ENCODE results near the gene ADGRD1.

Gene ADGRD1

DNA sequence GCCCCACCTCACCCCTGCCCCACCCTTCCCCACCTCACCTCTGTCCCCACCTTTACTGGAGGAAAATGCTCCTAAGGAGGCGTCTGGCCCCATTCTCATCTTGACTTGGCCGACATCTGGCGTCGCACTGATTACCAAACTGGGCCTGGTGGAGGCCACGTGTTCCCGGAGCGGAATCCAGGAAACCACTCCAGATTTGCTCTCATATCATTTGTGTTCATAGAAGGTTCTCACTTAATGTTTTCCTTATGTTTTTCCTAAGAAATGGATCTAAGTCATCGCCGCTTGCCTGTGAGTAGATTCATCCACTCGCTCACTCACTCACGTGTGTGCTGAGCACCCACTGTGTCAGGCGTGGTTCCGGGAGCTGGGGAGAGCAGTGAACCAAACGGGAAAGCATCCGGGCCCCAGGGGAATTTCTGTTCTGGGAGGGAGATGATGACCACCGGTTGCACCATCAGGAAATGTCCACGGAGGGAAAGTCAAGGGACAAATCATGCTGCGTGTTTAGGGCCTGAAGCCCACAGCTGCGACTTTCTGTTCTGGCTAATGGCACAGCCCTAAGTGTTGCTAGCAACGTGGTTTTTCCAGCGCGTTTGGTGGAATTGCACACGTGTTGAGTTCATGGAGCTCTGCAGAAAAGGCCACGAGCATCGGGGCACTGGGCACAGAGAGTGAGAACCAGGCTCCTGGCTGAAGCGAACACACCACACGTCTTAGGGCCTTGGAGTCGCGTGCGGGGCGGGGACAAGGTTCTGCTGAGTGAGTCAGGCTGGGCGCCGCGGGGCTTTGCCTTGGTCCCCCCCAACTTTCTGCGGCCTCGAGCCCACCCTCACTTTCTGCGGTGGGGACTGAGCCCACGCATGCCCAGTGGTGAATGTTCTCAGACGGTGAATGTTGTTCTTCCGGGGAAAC is 57.7 kb downstream of the ADGRD1 start:
- Histone ChIP-seq H3K4me1 (ENCODE audit: control insufficient read depth, low read depth, low read length) (no peaks in the 10 kb centered on the region), H3K9ac (ENCODE audit: low read length) (no peak overlapping the region), H3K9me3 (ENCODE audit: control insufficient read depth, low read depth, low read length) (no peaks in the 10 kb centered on the region), H3K27me3 (ENCODE audit: control insufficient read depth, insufficient read depth, low read length) (peaks cover 3% of the 10 kb centered on the region), H3K27ac (ENCODE audit: low read length) (no peak overlapping the region), H3K4me3 (ENCODE audit: low read length) (no peak overlapping the region), H3K36me3 (ENCODE audit: control insufficient read depth, low read depth, low read length) (no peaks in the 10 kb centered on the region)

- Histone ChIP-seq H3K9ac (ENCODE audit: low read length) (no peak overlapping the region), H3K27me3 (ENCODE audit: control insufficient read depth, insufficient read depth, low read length) (no peaks in the 10 kb centered on the region), H3K4me1 (ENCODE audit: control insufficient read depth, low read depth, low read length) (no peaks in the 10 kb centered on the region), H3K27ac (ENCODE audit: low read length) (no peak overlapping the region), H3K4me3 (ENCODE audit: low read length) (no peak overlapping the region), H3K9me3 (ENCODE audit: control insufficient read depth, low read depth, low read length) (no peaks in the 10 kb centered on the region), H3K36me3 (ENCODE audit: control insufficient read depth, low read depth, low read length) (no peaks in the 10 kb centered on the region)
Observed at GRCh38 chr12:131012279-131013069, 58.8 kb downstream of the ADGRD1 start.

GRCh38 chr12:131013118-131013517 is 59.4 kb downstream of the ADGRD1 start:
- H3K9me3 ChIP-seq (ENCODE audit: control insufficient read depth, low read depth, low read length), result no peaks in the 10 kb centered on the region
- no peaks in the 10 kb centered on the region for H3K4me1 ChIP-seq (ENCODE audit: control insufficient read depth, low read depth, low read length)
- H3K9ac ChIP-seq (ENCODE audit: low read length), result no peak overlapping the region
- H3K4me3 ChIP-seq (ENCODE audit: low read length), result no peak overlapping the region
- H3K36me3 ChIP-seq (ENCODE audit: control insufficient read depth, low read depth, low read length), result no peaks in the 10 kb centered on the region
- H3K27ac ChIP-seq (ENCODE audit: low read length), result no peak overlapping the region
- H3K27me3 ChIP-seq (ENCODE audit: control insufficient read depth, insufficient read depth, low read length), result no peaks in the 10 kb centered on the region

- H3K9me3 ChIP-seq (ENCODE audit: control insufficient read depth, low read depth, low read length), result no peaks in the 10 kb centered on the region
- no peak overlapping the region for H3K27ac ChIP-seq (ENCODE audit: low read length)
- H3K9ac ChIP-seq (ENCODE audit: low read length), result no peak overlapping the region
- H3K4me1 ChIP-seq (ENCODE audit: control insufficient read depth, low read depth, low read length), result no peaks in the 10 kb centered on the region
- H3K27me3 ChIP-seq (ENCODE audit: control insufficient read depth, insufficient read depth, low read length), result no peaks in the 10 kb centered on the region
- H3K36me3 ChIP-seq (ENCODE audit: control insufficient read depth, low read depth, low read length), result no peaks in the 10 kb centered on the region
- no peak overlapping the region for H3K4me3 ChIP-seq (ENCODE audit: low read length)
Observed at GRCh38 chr12:131014343-131014742, 60.6 kb downstream of the ADGRD1 start.

GRCh38 chr12:131015581-131016337 is 62.1 kb downstream of the ADGRD1 start:
- no peaks in the 10 kb centered on the region for H3K27me3 ChIP-seq (ENCODE audit: control insufficient read depth, insufficient read depth, low read length)
- no peak overlapping the region for H3K27ac ChIP-seq (ENCODE audit: low read length)
- H3K4me3 ChIP-seq (ENCODE audit: low read length), result no peak overlapping the region
- no peak overlapping the region for H3K9ac ChIP-seq (ENCODE audit: low read length)
- H3K9me3 ChIP-seq (ENCODE audit: control insufficient read depth, low read depth, low read length), result no peaks in the 10 kb centered on the region
- no peaks in the 10 kb centered on the region for H3K4me1 ChIP-seq (ENCODE audit: control insufficient read depth, low read depth, low read length)
- no peaks in the 10 kb centered on the region for H3K36me3 ChIP-seq (ENCODE audit: control insufficient read depth, low read depth, low read length)

DNA sequence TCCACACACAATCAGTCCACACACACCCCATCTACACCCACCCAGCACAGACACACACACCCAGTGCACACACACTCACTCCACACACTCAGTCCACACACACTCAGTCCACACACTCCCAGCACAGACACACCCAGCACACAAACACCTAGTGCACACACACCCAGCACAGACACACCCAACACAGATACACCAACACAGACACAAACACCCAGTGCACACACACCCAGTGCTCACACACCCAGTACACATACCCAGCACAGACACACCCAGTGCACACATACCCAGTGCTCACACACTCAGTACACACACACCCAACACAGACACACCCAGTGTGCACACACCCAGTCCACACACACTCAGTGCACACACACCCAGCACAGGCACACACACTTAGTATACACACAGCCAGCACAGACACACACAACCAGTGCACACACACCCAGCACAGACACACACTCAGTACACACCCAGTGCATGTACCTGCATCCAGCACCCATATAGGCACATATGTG is 63.8 kb downstream of the ADGRD1 start:
- H3K27me3 ChIP-seq (ENCODE audit: control insufficient read depth, insufficient read depth, low read length), result no peaks in the 10 kb centered on the region
- H3K27ac ChIP-seq (ENCODE audit: low read length), result no peak overlapping the region
- H3K36me3 ChIP-seq (ENCODE audit: control insufficient read depth, low read depth, low read length), result no peaks in the 10 kb centered on the region
- no peak overlapping the region for H3K4me3 ChIP-seq (ENCODE audit: low read length)
- H3K4me1 ChIP-seq (ENCODE audit: control insufficient read depth, low read depth, low read length), result no peaks in the 10 kb centered on the region
- H3K9me3 ChIP-seq (ENCODE audit: control insufficient read depth, low read depth, low read length), result no peaks in the 10 kb centered on the region
- H3K9ac ChIP-seq (ENCODE audit: low read length), result no peak overlapping the region

DNA sequence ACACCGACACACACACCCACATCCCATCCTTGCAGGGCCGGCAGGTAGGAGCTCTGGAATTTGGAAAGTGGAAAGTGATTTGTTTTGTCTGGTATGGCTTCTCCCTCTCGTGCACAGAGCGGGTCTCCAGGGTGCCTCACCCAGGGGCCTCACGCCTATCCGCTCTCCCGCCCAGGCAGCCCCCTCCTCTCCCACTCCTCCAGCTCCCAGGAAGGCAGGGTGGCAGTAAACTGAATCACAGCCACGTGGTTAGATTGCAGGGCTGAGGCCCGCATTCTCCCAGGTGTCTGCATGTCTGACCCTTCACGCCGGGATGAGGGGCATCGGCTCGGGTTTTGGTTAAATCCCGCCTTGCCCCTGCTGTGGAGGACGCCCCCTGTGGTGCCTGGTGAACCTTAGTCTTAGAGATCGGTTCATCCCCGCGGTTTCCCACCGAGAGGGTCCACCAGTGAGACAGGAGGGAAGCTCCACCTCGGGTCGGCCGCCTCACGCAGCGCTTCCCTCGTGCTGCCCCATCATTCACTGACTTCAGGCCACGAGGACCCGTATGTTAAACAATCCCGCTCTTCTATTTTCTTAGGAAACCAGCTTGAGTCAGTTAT is 64.4 kb downstream of the ADGRD1 start:
- Histone ChIP-seq H3K27ac (ENCODE audit: low read length) (no peak overlapping the region), H3K4me1 (ENCODE audit: control insufficient read depth, low read depth, low read length) (no peaks in the 10 kb centered on the region), H3K4me3 (ENCODE audit: low read length) (no peak overlapping the region), H3K27me3 (ENCODE audit: control insufficient read depth, insufficient read depth, low read length) (no peaks in the 10 kb centered on the region), H3K9me3 (ENCODE audit: control insufficient read depth, low read depth, low read length) (no peaks in the 10 kb centered on the region), H3K9ac (ENCODE audit: low read length) (no peak overlapping the region), H3K36me3 (ENCODE audit: control insufficient read depth, low read depth, low read length) (no peaks in the 10 kb centered on the region)

- H3K27ac ChIP-seq (ENCODE audit: low read length), result no peak overlapping the region
Observed at GRCh38 chr12:131018808-131019397, 65.2 kb downstream of the ADGRD1 start.

DNA sequence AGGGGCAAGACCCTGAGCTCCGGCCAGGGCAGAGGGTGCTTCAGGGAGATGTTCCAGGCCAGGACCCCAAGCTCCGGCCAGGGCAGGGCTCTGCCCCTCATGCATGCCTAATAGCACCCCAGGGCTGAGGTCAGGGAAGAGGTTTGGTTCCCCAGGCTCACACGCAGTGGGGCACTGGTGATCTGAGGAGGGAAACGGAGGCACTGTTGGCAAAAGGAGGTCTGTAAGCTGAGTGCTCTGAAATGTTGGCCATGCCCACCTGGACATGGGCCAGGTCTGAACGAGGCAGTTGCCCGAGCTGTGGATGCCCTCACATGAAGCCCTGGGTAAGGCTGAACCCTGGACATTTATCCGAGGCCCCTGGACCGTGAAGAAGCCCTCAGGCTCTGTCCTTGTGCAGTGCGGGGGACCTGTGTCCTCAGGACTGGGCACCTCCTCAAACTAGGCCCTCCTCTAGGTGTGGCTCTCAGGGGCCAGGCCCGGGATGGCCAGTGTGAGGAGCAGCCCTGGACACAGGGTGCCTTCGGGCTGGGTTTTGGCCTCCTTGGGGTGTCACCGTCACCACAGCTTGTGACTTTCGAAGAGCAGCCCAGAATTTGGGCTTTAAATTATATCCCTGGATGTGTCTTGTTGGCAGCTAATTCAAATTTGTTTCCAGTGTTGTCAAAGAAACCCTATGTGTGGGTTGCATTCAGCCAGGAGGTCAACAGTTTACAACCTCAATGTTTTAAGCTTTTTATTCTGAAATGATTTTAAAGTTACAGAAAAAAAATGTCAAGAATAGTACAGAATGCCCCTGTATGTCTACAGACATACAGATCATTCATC is 66.8 kb downstream of the ADGRD1 start:
- Histone ChIP-seq H3K36me3 (ENCODE audit: control insufficient read depth, low read depth, low read length) (no peaks in the 10 kb centered on the region), H3K9me3 (ENCODE audit: control insufficient read depth, low read depth, low read length) (no peaks in the 10 kb centered on the region), H3K27ac (ENCODE audit: low read length) (no peak overlapping the region), H3K4me1 (ENCODE audit: control insufficient read depth, low read depth, low read length) (no peaks in the 10 kb centered on the region), H3K4me3 (ENCODE audit: low read length) (no peak overlapping the region), H3K9ac (ENCODE audit: low read length) (no peak overlapping the region), H3K27me3 (ENCODE audit: control insufficient read depth, insufficient read depth, low read length) (no peaks in the 10 kb centered on the region)

More at GRCh38 chr12:131018808-131019397, 65.2 kb downstream of the ADGRD1 start:
- H3K36me3 ChIP-seq (ENCODE audit: control insufficient read depth, low read depth, low read length), result no peaks in the 10 kb centered on the region
- H3K27me3 ChIP-seq (ENCODE audit: control insufficient read depth, insufficient read depth, low read length), result no peaks in the 10 kb centered on the region
- H3K9me3 ChIP-seq (ENCODE audit: control insufficient read depth, low read depth, low read length), result no peaks in the 10 kb centered on the region
- no peak overlapping the region for H3K4me3 ChIP-seq (ENCODE audit: low read length)
- no peak overlapping the region for H3K9ac ChIP-seq (ENCODE audit: low read length)
- no peaks in the 10 kb centered on the region for H3K4me1 ChIP-seq (ENCODE audit: control insufficient read depth, low read depth, low read length)

DNA sequence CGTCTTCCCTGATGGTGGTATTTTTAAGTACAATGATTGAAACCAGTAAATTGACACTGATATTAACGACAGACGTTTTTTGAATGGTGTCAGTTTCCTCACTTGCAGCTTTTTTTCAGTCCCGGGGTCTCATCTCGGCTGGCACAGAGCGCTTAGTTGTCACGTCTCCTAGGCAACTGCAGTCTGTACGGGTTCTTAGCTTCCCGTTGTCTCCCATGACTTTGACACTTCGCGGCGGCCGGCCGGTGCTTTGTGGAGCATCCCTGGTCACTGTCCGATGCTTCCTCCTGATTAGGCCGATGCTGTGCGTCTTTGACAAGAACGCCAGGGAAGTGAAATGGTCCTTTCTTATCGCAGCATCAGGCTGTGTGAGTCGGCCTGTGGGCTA is 67.4 kb downstream of the ADGRD1 start:
- H3K27ac ChIP-seq (ENCODE audit: low read length), result no peak overlapping the region
- H3K36me3 ChIP-seq (ENCODE audit: control insufficient read depth, low read depth, low read length), result no peaks in the 10 kb centered on the region
- no peak overlapping the region for H3K4me3 ChIP-seq (ENCODE audit: low read length)
- no peaks in the 10 kb centered on the region for H3K27me3 ChIP-seq (ENCODE audit: control insufficient read depth, insufficient read depth, low read length)
- H3K9ac ChIP-seq (ENCODE audit: low read length), result no peak overlapping the region
- H3K4me1 ChIP-seq (ENCODE audit: control insufficient read depth, low read depth, low read length), result no peaks in the 10 kb centered on the region
- no peaks in the 10 kb centered on the region for H3K9me3 ChIP-seq (ENCODE audit: control insufficient read depth, low read depth, low read length)
